WTC11 (cell line): ENCODE results near the gene EEF1E1. TPM values are rescaled to one million over a fixed set of nuclear protein-coding genes. Genes with fewer than 3 reads are reported as not detected.

Experiments
- ATAC-seq: fragments of 200-7000 bp; cut with Tn5 transposase; 2 replicates; pipeline ENCODE4 v1.10.0; 2021; ENCODE audit warnings: mild to moderate bottlenecking, moderate library complexity
- CTCF ChIA-PET: fragments of 300-600 bp; sonication (Branson Sonifier 250); formaldehyde crosslinking; loops from one replicate; lab custom pipeline; 2021; ENCODE audit warnings: antibody characterized with exemption; lab: Charles Lee
- POLR2A ChIA-PET: fragments of 350-600 bp; sonication (Branson Sonifier 250); formaldehyde crosslinking; loops from one replicate; lab custom pipeline; 2021; ENCODE audit warnings: antibody characterized with exemption; lab: Charles Lee
- DNase-seq: peaks from one replicate; pipeline ENCODE4 v3.0.0; 2021; ENCODE audit warnings: low spot score
- H3K27ac Mint-ChIP-seq: 2 replicates; pipeline ENCODE4 v1.8.0; 2021; ENCODE audit warnings: mixed read lengths
- H3K27me3 Mint-ChIP-seq: 2 replicates; pipeline ENCODE4 v1.8.0; 2021; ENCODE audit warnings: low read depth, mild to moderate bottlenecking, moderate library complexity, mixed read lengths
- H3K36me3 Mint-ChIP-seq: 2 replicates; pipeline ENCODE4 v1.8.0; 2021; ENCODE audit warnings: mixed read lengths
- H3K4me1 Mint-ChIP-seq: 2 replicates; pipeline ENCODE4 v1.8.0; 2022; ENCODE audit warnings: mixed read lengths
- H3K4me3 Mint-ChIP-seq: 2 replicates; pipeline ENCODE4 v1.8.0; 2021; ENCODE audit warnings: mild to moderate bottlenecking, moderate library complexity, mixed read lengths
- H3K9me3 Mint-ChIP-seq: 2 replicates; pipeline ENCODE4 v1.8.0; 2021; ENCODE audit warnings: mixed read lengths
- ESRRA ChIP-seq: sonication (generic); formaldehyde crosslinking; IDR thresholded peaks from 2 replicates; pipeline ENCODE4 v1.8.1; 2022; ENCODE audit warnings: mild to moderate bottlenecking, missing genetic modification reagents, borderline replicate concordance
- GTF2I ChIP-seq: fragments of 250-450 bp; sonication (Bioruptor Pico); conservative IDR thresholded peaks from 2 replicates; pipeline ENCODE4 v1.4.0; 2021; ENCODE audit warnings: mild to moderate bottlenecking
- IRF2 ChIP-seq: sonication (generic); formaldehyde crosslinking; IDR thresholded peaks from 2 replicates; pipeline ENCODE4 v1.8.0; 2022; ENCODE audit warnings: low read depth, missing genetic modification reagents, borderline replicate concordance
- NFATC4 ChIP-seq: fragments of 250-450 bp; sonication (Bioruptor Pico); IDR thresholded peaks from 2 replicates; pipeline ENCODE4 v1.9.0; 2021; ENCODE audit warnings: mild to moderate bottlenecking
- NR2C2 ChIP-seq: sonication (generic); formaldehyde crosslinking; IDR thresholded peaks from 2 replicates; pipeline ENCODE4 v1.8.0; 2022; ENCODE audit warnings: mild to moderate bottlenecking, missing genetic modification reagents
- SMAD4 ChIP-seq: sonication (generic); formaldehyde crosslinking; IDR thresholded peaks from 2 replicates; pipeline ENCODE4 v1.8.0; 2022; ENCODE audit warnings: mild to moderate bottlenecking, missing genetic modification reagents
- TEAD1 ChIP-seq: sonication (generic); formaldehyde crosslinking; IDR thresholded peaks from 2 replicates; pipeline ENCODE4 v1.8.0; 2022; ENCODE audit warnings: mild to moderate bottlenecking, missing genetic modification reagents
- ZNF263 ChIP-seq: sonication (generic); formaldehyde crosslinking; IDR thresholded peaks from 2 replicates; pipeline ENCODE4 v1.8.1; 2022; ENCODE audit warnings: low read depth, mild to moderate bottlenecking, moderate library complexity, missing genetic modification reagents
- ZNF671 ChIP-seq: fragments of 250-450 bp; sonication (Bioruptor Pico); IDR thresholded peaks from 2 replicates; pipeline ENCODE4 v1.8.0; 2021; ENCODE audit warnings: mild to moderate bottlenecking
- total RNA-seq: library from RNA; stranded (reverse); gene quantifications from 3 replicates; pipeline ENCODE4 v1.2.3, GENCODE V29; 2021
- TF ChIP-seq, protein P1 (sequence below): fragments of 250-450 bp; sonication (Bioruptor Pico); IDR thresholded peaks from 2 replicates; pipeline ENCODE4 v1.9.0; 2021; ENCODE audit warnings: mild to moderate bottlenecking
- TF ChIP-seq, protein P2 (sequence below): sonication (generic); formaldehyde crosslinking; IDR thresholded peaks from 2 replicates; pipeline ENCODE4 v1.8.1; 2023; ENCODE audit warnings: mild to moderate bottlenecking, missing genetic modification reagents
- TF ChIP-seq, protein P3 (sequence below): sonication (generic); formaldehyde crosslinking; IDR thresholded peaks from 2 replicates; pipeline ENCODE4 v1.8.1; 2023; ENCODE audit warnings: mild to moderate bottlenecking, missing genetic modification reagents, moderate library complexity
- TF ChIP-seq, protein P4 (sequence below): fragments of 250-450 bp; sonication (Bioruptor Pico); conservative IDR thresholded peaks from 2 replicates; pipeline ENCODE4 v1.9.0; 2021; ENCODE audit warnings: mild to moderate bottlenecking
- TF ChIP-seq, protein P5 (sequence below): sonication (generic); formaldehyde crosslinking; IDR thresholded peaks from 2 replicates; pipeline ENCODE4 v1.8.1; 2023; ENCODE audit warnings: mild to moderate bottlenecking, missing genetic modification reagents, borderline replicate concordance

EEF1E1 gene
- total RNA-seq, 1 experiment from 2014 or later, result 89.2 TPM

DNA sequence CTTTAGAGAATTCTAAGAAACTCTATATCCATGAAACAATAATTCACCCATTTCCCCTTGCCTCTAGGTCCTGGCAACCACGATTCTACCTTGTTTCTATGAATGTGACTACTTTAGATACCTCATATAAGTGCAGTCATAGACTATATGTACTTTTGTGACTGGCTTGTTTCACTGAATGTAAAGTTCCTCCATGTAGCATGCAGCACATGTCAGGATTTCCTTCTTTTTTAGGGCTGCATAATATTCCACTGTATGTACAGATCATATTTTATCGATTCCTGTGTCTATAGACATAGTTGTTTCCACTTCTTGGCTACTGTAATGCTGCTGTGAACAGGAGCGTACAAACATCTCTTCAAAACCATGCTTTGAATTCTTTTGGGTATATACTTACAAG, 11.7 kb downstream of the EEF1E1 start (continued):
- TF ChIP-seq, protein P1, sequence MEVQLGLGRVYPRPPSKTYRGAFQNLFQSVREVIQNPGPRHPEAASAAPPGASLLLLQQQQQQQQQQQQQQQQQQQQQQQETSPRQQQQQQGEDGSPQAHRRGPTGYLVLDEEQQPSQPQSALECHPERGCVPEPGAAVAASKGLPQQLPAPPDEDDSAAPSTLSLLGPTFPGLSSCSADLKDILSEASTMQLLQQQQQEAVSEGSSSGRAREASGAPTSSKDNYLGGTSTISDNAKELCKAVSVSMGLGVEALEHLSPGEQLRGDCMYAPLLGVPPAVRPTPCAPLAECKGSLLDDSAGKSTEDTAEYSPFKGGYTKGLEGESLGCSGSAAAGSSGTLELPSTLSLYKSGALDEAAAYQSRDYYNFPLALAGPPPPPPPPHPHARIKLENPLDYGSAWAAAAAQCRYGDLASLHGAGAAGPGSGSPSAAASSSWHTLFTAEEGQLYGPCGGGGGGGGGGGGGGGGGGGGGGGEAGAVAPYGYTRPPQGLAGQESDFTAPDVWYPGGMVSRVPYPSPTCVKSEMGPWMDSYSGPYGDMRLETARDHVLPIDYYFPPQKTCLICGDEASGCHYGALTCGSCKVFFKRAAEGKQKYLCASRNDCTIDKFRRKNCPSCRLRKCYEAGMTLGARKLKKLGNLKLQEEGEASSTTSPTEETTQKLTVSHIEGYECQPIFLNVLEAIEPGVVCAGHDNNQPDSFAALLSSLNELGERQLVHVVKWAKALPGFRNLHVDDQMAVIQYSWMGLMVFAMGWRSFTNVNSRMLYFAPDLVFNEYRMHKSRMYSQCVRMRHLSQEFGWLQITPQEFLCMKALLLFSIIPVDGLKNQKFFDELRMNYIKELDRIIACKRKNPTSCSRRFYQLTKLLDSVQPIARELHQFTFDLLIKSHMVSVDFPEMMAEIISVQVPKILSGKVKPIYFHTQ (CRISPR knock-in tag), result no peak

DNA sequence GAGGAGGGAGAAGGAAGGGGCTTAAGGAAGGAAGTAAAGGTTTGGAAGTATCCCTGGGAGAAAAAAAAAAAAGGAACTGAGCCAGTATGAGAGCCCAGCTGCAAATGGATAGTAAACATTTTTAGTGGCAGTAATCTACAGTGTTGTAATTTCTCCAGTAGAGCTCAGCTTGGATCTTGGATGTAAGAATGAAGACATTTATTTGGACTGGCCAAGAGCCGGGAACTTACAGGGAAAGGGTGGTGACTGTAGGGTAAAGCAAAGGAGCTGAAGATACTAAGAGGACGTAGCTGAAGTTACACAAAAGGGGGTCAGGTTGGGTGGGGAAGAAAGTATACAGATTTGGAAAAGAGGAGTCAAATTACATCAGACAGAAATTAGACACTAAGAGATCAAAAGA, 13.5 kb downstream of the EEF1E1 start:
- Mint-ChIP-seq H3K36me3 (peaks cover 72% of the 10 kb centered on the region), H3K4me1 (peaks cover 12% of the 10 kb centered on the region), H3K27ac (no peak overlapping the region), H3K27me3 (no peaks in the 10 kb centered on the region), H3K4me3 (no peak overlapping the region), H3K9me3 (peaks cover 31% of the 10 kb centered on the region)
- TF ChIP-seq NFATC4 (CRISPR knock-in tag) (no peak), NR2C2 (no peak), ESRRA (CRISPR knock-in tag) (no peak), IRF2 (no peak), ZNF263 (CRISPR knock-in tag) (no peak), ZNF671 (no peak), SMAD4 (CRISPR knock-in tag) (no peak), TEAD1 (no peak), GTF2I (CRISPR knock-in tag) (no peak)
- TF ChIP-seq, protein P2, sequence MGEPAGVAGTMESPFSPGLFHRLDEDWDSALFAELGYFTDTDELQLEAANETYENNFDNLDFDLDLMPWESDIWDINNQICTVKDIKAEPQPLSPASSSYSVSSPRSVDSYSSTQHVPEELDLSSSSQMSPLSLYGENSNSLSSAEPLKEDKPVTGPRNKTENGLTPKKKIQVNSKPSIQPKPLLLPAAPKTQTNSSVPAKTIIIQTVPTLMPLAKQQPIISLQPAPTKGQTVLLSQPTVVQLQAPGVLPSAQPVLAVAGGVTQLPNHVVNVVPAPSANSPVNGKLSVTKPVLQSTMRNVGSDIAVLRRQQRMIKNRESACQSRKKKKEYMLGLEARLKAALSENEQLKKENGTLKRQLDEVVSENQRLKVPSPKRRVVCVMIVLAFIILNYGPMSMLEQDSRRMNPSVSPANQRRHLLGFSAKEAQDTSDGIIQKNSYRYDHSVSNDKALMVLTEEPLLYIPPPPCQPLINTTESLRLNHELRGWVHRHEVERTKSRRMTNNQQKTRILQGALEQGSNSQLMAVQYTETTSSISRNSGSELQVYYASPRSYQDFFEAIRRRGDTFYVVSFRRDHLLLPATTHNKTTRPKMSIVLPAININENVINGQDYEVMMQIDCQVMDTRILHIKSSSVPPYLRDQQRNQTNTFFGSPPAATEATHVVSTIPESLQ (CRISPR knock-in tag), result no peak
- TF ChIP-seq, protein P3, sequence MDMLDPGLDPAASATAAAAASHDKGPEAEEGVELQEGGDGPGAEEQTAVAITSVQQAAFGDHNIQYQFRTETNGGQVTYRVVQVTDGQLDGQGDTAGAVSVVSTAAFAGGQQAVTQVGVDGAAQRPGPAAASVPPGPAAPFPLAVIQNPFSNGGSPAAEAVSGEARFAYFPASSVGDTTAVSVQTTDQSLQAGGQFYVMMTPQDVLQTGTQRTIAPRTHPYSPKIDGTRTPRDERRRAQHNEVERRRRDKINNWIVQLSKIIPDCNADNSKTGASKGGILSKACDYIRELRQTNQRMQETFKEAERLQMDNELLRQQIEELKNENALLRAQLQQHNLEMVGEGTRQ (CRISPR knock-in tag), result no peak
- TF ChIP-seq, protein P4, sequence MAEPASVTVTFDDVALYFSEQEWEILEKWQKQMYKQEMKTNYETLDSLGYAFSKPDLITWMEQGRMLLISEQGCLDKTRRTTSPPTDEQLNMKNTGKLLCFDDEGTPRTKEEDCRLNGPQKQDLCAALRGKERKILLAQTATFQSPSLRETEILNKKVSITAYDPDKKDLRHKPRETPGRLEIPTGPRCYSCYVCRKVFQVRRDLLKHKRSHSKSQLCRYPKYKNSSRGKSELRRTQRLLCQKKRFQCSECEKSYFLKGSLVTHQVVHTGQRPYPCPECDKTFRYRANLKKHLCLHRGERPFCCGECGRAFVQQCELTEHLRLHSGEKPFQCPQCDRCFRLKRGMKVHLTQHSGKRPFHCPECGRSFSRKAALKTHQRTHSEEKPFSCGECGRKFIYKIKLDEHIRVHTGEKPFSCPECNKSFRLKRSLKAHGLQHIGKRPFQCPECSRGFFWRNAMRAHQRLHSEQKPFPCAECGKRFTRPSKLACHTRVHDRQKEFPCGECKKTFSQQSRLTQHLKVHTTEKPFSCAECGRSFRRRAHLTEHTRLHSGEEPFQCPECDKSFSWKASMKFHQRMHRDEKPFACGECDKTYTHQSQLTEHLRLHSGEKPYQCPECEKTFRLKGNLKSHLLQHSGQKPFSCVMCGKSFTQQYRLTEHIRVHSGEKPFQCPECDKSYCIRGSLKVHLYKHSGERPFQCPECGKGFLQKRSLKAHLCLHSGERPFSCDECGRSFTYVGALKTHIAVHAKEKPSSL (CRISPR knock-in tag), result no peak
- TF ChIP-seq, protein P5, sequence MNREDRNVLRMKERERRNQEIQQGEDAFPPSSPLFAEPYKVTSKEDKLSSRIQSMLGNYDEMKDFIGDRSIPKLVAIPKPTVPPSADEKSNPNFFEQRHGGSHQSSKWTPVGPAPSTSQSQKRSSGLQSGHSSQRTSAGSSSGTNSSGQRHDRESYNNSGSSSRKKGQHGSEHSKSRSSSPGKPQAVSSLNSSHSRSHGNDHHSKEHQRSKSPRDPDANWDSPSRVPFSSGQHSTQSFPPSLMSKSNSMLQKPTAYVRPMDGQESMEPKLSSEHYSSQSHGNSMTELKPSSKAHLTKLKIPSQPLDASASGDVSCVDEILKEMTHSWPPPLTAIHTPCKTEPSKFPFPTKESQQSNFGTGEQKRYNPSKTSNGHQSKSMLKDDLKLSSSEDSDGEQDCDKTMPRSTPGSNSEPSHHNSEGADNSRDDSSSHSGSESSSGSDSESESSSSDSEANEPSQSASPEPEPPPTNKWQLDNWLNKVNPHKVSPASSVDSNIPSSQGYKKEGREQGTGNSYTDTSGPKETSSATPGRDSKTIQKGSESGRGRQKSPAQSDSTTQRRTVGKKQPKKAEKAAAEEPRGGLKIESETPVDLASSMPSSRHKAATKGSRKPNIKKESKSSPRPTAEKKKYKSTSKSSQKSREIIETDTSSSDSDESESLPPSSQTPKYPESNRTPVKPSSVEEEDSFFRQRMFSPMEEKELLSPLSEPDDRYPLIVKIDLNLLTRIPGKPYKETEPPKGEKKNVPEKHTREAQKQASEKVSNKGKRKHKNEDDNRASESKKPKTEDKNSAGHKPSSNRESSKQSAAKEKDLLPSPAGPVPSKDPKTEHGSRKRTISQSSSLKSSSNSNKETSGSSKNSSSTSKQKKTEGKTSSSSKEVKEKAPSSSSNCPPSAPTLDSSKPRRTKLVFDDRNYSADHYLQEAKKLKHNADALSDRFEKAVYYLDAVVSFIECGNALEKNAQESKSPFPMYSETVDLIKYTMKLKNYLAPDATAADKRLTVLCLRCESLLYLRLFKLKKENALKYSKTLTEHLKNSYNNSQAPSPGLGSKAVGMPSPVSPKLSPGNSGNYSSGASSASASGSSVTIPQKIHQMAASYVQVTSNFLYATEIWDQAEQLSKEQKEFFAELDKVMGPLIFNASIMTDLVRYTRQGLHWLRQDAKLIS (CRISPR knock-in tag), result no peak
- ChIA-PET POLR2A (no interaction called here), CTCF (no interaction called here)
- ATAC-seq (no peak), DNase-seq (no peak)
